GM19468 (cell line): ENCODE results near the gene RPS6KA1.
A peak's percentile ranks its signal among the peaks of the same experiment; 100 is the strongest.
"Not testable (repeated sequence)": the region's sequence is repeated elsewhere in the genome, so short reads cannot be mapped to it uniquely, and the experiment has no call there.

ENCODE experiments used
- ATAC-seq: cut with Tn5 transposase; IDR thresholded peaks from one replicate; pipeline ENCODE4 v1.9.1; 2021; ENCODE audit warnings: mild to moderate bottlenecking, moderate library complexity, moderate number of reproducible peaks; ENCODE audit not compliant: unreplicated experiment; ENCODE audit errors: extremely low read depth

The RPS6KA1 gene

DNA sequence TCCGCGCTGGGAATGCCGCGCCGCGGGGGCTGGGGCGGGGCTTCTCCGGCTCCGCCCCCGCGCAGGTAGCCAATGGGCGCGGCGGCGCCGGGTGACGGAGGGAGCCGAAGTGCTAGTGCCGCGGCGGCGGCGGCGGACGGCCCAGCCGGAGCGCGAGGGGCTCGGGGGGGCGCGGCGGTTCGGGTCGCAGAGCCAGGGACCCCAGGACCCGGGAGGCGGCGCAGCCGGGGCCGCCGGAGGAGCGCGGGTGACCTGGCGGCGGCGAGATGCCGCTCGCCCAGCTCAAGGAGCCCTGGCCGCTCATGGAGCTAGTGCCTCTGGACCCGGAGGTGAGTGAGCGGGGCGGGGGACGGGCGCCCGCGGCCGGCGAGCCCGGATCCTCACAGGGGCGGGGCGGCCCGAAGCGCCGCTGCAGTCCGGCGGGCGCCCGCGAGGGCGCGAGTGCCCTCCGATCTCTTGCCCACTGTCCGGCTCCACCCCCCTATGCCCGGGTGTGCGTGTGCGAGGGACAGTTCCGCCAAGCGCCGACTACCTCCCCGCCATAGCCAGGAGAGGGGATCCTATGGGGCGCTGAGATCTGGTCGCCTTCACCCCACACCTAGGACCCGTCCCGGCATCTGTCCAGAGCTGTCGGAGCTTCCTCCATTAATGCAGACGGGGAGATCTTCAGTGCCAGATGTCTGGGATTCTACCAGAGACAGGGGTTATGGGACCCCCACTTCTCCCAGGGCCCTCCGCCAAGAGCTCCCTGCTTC lies at the start of gene RPS6KA1:
RPS6KA1 (plus strand) TSS at position 107 of the 755 bp plus-strand sequence; CDS start at position 267, 160 bp downstream.
- ATAC-seq = peak; percentile 48

DNA sequence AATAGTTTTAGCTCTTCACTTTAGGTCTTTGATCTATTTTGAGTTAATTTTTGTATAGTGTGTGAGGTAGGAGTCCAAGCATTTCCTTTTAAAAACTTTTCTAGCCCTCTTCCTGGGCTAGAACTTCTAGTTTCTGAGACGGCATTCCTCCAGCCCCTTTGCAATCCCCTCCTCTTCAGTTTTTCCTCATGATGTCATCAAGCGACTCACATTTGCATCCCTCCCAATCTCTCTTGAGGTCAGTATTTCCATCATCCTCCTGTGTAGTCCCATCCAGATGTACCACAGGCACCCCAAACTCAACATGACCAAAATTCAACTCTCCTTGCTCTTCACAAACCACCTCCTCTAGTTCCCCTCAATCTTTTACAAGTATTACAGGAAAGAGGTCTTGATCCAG lies 46.6 kb upstream of the RPS6KA1 start:
- ATAC-seq = no peak

DNA sequence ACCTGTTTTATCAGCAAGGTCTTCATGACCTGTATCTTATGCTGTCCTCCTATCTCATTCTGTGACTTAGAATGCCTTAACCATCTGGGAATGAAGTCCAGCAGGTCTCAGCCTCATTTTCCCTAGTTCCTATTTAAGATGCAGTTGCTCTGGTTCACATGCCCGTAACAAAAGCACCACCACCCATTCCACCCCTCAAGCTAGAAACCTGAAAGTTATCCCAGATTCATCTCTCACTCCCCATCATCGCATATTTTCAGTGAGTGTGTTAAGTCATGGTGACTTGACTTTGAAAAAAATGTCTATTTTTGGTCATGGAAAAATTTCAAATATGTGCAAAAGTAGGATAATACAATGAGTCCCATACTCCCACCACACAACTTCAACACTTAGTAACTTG lies 45.6 kb upstream of the RPS6KA1 start:
- no peak for ATAC-seq

DNA sequence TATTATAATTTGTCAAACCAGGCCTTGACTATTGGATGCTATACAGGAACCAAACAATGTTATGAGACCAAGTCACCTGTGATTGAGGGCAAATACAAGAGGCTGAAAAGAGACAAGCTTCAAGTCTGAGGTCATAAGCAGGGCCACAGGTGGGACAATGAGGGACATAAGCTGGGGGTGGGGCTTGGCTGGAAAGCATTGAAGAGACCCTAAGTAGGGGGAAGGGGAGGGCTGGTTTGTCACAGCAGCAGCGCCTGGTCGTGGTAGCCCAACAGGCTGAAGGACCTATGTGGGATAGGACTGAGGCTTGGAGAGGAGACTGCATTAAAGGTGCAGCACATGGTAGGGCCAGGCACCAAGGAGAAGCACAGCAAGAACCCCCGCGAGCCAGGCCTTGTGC lies 39.4 kb upstream of the RPS6KA1 start:
- no peak for ATAC-seq

DNA sequence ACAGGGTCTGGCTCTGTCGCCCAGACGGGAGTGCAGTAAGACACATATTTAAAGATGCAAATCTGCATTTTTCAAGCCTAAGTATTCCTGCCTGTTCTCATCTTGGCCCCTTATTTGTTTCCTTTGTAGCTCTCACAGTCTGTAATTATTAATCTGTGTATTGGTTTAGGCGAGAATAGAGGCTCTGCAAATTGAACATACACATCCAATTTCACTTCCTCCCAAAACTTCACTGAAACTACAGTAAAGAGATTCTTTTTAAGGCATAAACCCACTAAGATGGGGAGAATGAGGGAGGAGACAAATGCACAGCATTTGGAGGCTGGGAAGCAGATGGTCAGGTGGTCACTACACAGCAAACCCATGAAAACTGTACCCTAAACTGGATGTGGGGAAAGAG lies 36.3 kb upstream of the RPS6KA1 start:
- ATAC-seq = no peak

DNA sequence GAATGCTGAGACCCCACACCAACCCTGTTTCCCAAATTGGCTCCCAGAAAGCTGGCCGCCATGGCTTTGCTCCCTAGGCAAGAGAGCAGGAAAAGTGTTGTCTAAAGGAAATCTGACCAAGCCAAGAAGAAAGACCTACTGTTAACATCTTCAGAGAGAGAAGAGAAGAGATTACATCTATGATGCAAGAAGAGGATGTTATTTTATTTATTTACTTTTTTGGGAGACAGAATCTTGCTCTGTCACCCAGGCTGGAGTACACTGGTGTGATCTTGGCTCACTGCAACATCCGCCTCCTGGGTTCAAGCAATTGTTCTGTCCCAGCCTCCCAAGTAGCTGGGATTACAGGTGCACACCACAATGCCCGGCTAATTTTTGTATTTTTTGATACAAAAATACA lies 35.6 kb upstream of the RPS6KA1 start:
- ATAC-seq = no peak

DNA sequence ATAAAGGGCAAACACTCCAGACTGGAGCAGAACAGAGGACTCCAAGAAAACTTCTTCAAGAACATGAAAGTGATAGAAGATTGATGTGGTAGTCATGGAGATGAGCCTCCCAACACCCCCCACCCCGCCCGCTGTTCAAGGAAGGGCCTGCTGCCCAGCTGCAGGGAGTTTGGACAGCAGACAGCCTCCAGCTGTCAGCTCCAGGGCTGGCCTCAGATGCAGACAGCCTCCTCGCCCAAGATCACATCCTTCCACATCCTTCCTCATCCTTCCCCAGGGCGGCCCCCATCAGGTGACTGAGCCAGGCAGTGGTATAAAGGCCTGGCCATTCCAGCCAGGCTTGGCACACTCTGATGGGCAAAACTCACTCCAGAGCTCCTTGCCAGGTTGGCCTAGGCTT lies 32.7 kb upstream of the RPS6KA1 start:
- ATAC-seq = no peak

DNA sequence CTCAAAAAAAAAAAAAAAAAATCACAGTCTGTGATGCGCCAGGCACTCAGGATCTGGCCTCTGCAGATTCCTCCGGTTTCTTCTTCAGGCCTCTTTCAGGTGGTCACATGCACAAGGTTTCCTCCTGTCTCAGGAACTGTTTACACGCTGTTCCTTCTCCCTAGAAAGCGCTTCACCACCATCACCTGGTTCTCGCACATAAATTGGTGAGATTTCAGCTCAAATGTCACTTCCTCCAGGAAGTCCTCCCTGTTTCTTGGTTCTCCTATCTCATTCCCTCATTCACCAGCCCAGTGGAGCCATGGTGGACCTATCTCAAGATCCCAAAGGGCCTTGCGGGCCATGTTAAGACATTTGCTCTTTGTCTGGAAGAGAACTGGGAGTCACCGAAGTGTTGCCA lies 30.7 kb upstream of the RPS6KA1 start:
- ATAC-seq = no peak

DNA sequence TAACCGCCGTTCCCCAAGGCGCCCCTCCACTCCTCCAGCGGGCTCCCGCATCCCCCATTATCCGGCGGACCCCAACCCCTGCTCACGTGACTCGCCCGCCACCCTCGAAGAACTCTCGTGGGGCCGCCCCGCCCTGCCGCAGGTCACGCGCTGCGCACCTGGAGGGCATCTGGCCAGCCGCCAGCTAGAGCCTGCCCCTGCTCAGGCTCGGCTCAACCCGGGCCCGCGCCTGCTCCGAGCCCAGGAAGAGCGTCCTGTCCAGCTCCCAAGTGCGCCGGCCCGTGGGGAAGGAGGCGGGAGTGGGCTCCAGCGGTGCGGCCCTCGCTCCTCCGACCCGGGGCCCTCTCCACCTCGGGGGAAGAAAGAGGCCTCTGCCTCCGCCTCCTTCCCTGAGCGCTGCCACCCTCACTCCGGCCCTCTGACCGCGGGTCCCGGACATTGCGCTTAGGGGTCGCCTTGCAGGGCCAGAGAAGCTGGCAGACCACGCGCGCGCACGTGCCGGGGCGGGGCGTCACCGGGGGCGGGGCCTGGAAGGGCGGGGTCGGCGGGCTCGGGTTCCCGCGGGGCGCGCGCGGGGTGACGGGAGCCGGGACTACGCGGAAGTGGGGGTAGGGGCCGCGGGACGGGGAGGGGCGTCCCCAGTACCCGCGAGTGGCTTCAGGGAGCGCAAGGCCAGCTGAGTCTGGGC lies 28.9 kb upstream of the RPS6KA1 start:
- ATAC-seq = peak; percentile 11

DNA sequence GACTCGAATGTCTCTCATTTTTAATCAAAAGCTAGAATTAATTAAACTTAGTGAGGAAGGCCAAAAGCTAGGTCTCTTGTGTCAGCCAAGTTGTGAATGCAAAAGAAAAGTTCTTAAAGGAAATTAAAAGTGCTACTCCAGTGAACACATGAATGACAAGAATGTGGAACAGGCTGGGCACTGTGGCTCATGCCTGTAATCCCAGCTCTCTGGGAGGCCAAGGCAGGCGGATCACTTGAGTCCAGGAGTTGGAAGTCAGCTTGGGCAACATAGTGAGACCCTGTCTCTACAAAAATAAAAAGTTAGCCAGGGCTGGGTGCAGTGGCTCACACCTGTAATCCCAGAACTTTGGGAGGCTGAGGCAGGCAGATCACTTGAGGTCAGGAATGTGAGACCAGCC lies 18.9 kb upstream of the RPS6KA1 start:
- not testable (repeated sequence) for ATAC-seq

DNA sequence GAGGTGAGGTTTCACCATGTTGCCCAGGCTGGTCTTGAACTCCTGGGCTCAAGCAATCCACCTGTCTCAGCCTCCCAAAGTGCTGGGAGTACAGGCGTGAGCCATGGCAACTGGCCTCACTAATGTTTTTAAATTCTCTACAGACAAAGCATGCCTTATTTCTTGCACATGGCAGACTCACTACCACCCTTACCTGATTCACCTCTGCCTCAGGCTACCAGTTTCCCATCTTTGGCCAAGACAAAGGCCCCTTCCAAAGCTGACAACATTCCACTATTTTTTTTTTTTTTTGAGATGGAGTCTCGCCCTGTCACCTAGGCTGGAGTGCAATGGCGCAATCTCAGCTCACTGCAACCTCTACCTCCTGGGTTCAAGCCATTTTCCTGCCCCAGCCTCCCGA lies 13.7 kb upstream of the RPS6KA1 start:
- not testable (repeated sequence) for ATAC-seq

DNA sequence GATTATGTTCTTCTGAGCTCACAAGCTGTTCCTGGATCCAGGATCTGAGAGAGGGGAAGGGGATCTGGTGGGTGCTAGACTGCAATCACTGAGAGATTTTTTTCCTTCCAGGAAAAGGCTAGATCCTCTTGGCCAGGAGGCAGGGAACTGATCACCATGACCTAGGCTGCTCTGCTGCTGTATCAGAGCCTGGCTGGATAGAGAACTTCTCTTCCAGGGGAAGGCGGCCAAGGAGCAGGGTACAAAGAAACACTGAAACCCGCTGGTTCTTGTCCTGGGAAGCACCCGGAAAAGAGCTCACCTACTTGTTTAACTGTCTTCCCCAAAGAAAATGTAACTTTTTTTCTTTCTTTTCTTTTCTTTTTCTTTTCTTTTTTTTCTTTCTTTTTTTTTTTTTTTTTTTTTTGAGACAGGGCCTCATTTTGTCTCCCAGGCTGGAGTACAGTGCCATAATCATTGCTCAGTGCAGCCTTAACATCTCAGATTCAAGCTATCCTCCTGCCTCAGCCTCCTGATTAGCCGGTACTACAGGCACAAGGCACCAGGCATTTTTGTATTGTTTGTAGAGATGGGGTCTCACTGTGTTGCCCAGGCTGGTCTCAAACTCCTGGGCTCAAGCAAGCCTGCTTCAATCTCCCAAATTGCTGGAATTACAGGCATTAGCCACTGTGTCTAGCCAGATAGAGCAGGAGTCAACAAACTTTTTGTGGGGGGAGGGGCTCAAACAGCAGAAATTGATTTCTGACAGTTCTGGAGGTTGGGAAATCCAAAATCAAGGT lies 12.4 kb upstream of the RPS6KA1 start:
- ATAC-seq = no peak

DNA sequence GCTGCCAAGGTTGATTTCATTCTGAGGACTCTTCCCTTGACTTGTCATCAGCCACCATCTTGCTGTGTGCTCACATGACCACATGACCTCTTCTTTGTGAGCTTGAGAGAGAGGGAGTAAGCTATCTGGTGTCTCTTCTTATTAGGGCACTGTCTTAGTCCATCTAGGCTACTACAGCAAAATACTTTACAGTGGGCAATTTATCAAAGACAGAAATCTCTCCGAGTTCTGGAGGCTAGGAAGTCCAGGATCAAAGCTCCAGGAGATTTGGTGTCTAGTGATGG lies 11.9 kb upstream of the RPS6KA1 start:
- ATAC-seq = no peak

DNA sequence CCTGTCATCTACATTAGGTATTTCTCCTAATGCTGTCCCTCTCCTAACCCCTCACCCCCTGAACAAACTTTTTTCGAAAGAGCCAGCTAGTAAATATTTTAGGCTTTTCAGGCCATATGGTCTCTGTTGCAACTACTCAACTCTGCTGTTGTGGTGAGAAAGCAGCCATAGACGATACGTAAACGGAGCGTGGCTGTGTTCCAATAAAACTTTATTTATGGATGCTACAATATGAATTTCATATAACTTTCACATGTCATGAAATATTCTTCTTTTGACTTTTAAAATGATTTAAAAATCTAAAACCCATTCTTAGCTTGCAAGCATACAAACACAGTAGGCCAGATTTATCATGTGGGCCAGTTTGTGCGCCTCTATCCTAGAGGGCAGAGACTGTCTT lies 11.2 kb upstream of the RPS6KA1 start:
- no peak for ATAC-seq

DNA sequence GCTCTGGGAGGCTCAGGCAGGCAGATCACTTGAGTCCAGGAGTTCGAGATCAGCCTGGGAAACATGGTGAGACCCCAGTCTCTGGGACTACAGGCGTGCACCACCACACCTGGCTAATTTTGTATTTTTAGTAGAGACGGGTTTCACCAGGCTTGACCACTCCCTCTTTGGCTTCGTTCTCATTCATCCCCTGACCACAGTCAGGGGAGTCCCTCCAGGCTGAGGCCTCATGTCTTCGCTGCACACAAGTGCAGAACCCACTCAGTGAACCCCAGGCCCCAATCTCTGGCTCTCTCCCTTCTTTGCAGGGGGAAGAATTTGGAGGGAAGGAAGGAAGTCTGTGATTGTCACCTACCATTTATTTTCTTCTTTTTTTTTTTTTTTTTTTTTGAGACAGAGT lies 9.2 kb upstream of the RPS6KA1 start:
- ATAC-seq = no peak

DNA sequence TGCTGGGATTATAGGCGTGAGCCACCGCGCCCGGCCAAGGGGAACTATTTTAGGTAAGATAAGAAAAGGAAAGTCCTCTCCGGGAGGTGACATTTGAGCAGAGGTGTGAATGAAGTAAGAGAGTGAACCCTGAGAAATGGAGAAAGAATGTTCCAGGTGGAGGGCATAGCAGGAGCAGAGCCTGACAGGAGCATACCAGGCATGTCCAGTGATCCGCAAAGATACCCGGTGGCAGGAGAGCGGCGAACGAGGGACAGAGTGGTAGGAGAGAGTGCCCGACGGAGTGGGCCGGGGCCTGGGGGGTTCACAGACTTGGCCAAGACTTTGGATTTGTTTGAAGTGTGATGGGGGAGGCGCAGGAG lies 7.9 kb upstream of the RPS6KA1 start:
- no peak for ATAC-seq

DNA sequence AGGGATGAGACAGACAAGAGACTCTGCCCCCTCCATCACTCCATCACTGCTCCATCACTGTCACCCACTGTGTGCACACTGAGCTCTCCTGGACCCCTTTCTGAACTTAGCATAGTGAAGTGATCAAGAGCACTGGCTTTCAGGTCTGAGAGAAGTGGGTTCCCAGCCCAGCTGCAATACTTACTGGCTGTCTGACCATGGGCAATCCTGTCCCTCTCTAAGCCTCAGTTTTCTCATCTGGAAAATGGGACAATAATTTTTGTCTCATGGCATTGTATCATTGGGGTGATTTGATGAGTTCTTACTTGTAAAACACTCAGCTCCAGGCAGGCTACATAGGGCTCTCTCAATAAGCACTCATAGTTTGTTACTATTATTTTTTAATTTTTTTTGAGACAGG lies 7.5 kb upstream of the RPS6KA1 start:
- no peak for ATAC-seq

DNA sequence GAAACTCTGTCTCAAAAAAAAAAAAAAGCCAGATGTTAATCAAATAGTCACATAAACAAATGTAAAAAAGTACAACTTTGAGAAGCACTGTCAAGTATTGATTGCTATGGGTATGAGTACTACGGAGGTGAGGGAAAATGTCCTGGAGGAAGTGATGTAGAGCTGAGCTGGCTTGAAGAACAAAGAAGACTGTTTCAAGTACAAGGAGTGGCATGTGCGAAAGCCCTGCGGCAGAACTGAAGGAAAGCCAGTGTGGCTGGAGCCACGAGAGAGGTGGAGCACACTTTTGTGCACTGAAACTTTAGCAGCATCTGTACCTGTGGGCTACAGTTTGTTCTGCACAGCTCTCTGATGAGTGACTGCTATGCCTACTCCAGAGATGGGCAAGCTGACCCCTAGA lies 5.4 kb upstream of the RPS6KA1 start:
- no peak for ATAC-seq

DNA sequence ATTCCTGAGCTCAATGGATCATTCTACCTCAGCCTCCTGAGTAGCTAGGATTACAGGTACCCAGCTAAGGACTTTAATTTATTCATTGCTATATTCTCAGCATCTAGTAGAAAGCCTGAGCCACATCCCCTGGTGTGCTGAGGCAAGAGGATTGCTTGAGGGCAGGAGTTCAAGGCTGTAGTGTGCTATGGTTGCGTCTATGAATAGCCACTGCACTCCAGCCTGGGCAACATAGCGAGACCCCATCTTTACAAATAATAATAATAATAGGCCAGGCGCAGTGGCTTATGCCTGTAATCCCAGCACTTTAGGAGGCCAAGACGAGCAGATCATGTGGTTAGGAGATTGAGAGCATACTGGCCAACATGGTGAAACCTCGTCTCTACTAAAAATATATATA lies 3.3 kb upstream of the RPS6KA1 start:
- ATAC-seq = no peak

DNA sequence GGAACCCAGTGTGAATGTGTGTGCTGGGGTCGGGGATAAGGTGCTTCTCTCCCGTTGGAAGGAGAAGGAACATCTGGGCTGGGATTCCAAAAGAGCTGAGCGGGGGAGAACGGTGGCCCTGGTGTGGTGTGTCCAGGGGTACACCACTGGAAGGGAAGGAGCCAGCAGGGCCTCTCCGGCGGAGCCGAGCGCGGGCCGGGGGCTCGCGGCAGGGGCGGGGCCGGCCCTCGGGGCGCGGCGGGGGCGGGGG lies 231 bp upstream of the RPS6KA1 start:
- no peak for ATAC-seq

DNA sequence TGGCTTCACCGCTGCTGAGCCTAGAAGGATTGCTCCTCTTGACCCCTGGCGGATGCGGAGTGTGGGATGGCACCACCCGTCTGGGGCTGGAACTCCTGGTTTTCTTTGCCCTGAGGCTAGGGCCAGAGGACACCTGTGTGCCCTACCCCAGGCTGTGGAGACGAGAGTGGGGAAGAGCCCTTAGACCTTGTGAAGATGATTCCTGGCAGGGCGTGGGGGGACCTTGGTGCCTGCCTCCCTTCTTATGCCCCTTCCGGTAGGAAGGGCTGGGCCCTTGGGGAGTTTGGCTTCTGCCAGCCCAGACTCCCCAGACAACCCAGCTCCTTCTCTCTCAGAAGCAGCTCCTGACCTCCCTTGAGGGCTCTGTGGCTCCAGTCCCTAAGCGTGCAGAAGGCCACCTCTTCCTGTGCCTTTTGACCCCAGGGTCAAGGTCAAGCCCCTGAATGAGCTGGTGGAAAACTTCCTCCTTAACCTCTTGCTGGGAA lies 891 bp downstream of the RPS6KA1 start:
- ATAC-seq = no peak
